ENCODE measurements around the gene ZFP36. TPM values are rescaled to one million over a fixed set of nuclear protein-coding genes. Genes with fewer than 3 reads are reported as not detected.
"Not testable (repeated sequence)": the region's sequence is repeated elsewhere in the genome, so short reads cannot be mapped to it uniquely, and the experiment has no call there.

Gene ZFP36
- total RNA-seq, 1 donor from 2014 or later: 224 TPM

DNA sequence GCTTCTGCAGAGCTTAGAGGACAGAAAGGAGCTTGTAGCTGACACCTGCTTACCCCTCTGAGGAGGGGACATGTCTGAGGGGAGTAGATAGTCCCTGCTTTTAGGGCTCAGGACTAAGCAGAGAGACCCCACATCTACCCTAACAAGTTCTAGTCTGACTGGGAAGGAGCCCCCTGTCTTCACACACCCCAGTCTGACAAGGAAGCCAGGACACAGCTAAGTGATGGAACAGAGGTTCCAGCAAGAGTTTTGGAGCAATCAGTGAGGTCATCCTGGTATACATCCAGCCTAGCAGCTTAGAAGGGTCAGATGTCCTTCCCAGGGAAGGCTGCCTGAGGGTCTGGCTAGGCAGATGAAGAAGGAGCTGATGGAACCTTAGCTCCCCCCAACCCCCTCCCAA is 30.7 kb upstream of the ZFP36 start:
- no peak overlapping the region for H3K27ac ChIP-seq
- intact Hi-C loops (cut with DNase I): no loop called here
- TF ChIP-seq, protein P1, sequence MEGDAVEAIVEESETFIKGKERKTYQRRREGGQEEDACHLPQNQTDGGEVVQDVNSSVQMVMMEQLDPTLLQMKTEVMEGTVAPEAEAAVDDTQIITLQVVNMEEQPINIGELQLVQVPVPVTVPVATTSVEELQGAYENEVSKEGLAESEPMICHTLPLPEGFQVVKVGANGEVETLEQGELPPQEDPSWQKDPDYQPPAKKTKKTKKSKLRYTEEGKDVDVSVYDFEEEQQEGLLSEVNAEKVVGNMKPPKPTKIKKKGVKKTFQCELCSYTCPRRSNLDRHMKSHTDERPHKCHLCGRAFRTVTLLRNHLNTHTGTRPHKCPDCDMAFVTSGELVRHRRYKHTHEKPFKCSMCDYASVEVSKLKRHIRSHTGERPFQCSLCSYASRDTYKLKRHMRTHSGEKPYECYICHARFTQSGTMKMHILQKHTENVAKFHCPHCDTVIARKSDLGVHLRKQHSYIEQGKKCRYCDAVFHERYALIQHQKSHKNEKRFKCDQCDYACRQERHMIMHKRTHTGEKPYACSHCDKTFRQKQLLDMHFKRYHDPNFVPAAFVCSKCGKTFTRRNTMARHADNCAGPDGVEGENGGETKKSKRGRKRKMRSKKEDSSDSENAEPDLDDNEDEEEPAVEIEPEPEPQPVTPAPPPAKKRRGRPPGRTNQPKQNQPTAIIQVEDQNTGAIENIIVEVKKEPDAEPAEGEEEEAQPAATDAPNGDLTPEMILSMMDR (IDR thresholded peaks at IDR 0.05): no peak
- no peak overlapping the region for H3K4me3 ChIP-seq
- H3K9me3 ChIP-seq: no peaks in the 10 kb centered on the region
- H3K36me3 ChIP-seq: peaks cover 80% of the 10 kb centered on the region
- ATAC-seq: no peak
- DNase-seq: peak; percentile 9
- no peaks in the 10 kb centered on the region for H3K27me3 ChIP-seq
- peaks cover 22% of the 10 kb centered on the region for H3K4me1 ChIP-seq

DNA sequence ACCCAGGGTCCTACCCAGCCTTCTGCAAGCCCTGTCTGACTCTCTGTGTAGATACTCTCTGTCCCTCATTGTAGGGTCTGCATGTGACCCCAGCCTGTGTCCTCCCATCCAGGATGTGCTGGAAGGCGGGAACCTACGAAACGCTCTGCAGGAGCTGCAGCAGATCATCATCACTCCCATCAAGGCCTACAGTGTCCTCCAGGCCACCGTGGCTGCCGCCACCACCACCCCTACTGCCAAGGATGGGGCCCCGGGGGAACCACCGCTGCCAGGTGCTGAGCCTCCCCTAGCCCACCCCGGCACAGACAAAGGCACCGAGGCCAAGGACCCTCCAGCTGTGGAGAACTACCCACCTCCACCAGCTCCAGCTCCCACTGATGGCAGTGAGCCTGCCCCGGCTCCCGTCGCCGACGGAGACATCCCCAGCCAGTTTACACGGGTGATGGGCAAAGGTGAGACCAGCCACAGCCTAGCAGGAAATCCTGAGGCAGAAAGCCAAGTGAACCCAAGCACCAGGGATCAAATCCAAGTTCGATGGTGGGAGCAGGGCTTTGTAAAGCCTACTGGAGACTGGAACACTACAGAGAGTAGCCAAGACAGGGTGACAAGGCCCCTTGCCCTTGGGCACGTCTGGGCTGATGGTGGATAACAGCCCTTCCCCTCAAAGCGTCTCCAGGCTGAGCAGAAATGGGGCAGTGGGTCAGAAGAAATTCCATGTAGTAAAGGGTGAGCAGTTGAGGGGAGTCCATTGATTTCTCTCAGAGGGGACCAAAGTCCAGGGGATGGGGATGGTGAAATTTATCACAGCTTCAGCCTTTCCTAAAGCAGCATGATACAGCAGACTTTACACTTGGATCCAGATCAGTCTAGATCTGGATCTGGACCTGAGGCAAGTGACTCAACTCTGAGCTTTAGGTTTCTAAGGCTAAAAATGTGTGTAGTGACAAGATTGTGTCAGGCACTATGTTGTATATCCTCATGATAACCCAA is 29.0 kb upstream of the ZFP36 start:
- TF ChIP-seq, protein P1 (IDR thresholded peaks at IDR 0.05): no peak
- Histone ChIP-seq H3K9me3 (no peaks in the 10 kb centered on the region), H3K27ac (no peak overlapping the region), H3K36me3 (peaks cover 87% of the 10 kb centered on the region), H3K4me1 (peaks cover 9% of the 10 kb centered on the region), H3K4me3 (no peak overlapping the region), H3K27me3 (no peaks in the 10 kb centered on the region)
- DNase-seq (peak; percentile 54), ATAC-seq (no peak)
- intact Hi-C loops (cut with DNase I): no loop called here

DNA sequence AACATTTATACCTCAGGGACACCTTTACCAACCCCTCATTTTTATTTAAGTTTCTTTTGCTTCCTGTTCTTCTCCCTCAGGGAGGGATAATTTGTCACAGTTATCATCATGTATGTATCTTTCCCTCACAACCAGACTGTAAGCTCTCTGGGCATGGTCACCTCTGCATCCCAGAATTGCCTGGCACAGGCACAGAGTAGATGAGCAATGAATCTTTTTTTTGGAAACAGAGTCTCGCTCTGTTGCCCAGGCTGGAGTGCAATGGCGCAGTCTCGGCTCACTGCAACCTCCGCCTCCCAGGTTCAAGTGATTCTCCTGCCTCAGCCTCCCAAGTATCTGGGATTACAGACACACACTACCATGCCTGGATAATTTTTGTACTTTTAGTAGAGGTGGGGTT is 27.3 kb upstream of the ZFP36 start:
- H3K9me3 ChIP-seq; H3K4me3 ChIP-seq; H3K4me1 ChIP-seq; H3K27ac ChIP-seq; H3K27me3 ChIP-seq; ATAC-seq; intact Hi-C loops (cut with DNase I); DNase-seq: not testable (repeated sequence)
- H3K36me3 ChIP-seq: peaks cover 98% of the 10 kb centered on the region

DNA sequence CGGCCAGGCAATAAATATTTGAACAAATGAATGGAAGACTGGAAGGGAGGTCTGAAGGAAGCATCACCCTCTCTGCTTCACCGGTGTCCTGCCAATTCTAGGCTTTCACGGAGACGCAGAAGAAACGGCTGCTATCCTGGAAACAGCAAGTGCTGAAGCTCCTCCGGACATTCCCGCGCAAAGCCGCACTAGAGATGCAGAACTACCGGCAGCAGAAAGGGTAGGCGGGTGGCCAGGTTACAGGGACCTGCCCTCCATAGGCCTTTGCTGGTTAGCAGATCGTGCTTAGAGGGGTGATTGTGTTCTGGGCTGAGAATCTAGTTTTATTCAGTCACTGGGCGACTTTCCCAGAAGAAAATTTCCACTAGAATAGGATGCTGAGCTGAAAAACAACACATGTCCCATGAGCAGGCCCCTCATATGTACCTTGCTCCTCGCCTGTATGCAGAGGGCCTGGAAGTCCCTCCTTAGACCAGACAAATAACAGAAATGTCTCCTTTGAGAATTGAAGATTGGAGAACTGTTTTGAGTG is 26.7 kb upstream of the ZFP36 start:
- no peak for DNase-seq
- ATAC-seq: no peak
- TF ChIP-seq, protein P1 (IDR thresholded peaks at IDR 0.05): no peak
- intact Hi-C loops (cut with DNase I): no loop called here
- Histone ChIP-seq H3K27ac (no peak overlapping the region), H3K36me3 (peaks cover 99% of the 10 kb centered on the region), H3K4me3 (no peak overlapping the region), H3K9me3 (no peaks in the 10 kb centered on the region), H3K27me3 (no peaks in the 10 kb centered on the region), H3K4me1 (no peaks in the 10 kb centered on the region)

DNA sequence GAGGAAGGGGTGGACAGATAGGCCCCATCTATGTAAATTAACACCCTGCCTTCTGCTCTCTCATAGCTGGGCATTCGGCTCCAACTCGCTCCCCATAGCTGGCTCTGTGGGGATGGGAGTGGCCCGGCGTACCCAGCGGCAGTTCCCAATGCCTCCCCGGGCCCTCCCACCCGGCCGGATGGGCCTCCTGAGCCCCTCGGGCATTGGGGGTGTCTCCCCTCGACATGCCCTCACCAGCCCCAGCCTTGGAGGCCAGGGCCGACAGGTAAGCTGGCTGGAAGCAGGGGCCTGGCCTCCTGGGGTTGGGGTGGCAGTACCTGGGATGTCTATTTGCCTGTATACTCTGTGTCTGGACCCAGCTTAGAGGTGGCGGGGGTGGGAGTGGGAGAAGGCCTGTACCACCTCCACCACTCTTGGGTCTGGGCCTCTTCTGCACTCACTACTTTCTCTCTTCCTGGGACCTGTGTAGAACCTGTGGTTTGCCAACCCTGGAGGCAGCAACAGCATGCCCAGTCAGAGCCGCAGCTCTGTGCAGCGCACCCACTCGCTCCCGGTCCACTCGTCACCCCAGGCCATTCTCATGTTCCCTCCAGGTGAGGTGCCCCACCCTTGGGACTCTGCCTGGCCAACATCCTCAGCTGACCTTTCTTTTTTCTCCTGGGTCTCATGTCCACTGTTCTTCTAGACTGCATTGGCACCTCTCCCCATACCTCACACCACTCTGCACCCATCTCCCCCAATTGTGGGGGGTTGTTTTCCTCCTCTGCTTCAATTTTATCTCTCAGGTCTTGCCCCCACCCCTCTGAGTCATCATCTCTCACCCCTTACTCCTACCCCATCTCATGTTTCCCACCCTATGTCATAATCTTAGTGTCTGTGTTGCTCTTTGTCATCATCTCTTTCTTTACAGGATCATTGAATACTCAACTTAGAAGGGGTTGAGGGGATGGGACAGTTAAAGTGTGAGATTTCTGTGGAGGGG is 25.8 kb upstream of the ZFP36 start:
- H3K36me3 ChIP-seq: peaks cover 94% of the 10 kb centered on the region
- H3K4me1 ChIP-seq: no peaks in the 10 kb centered on the region

More for the DNA sequence above, 25.8 kb upstream of the ZFP36 start:
- intact Hi-C loops (cut with DNase I): no loop called here
- H3K9me3 ChIP-seq: no peaks in the 10 kb centered on the region
- H3K4me3 ChIP-seq: no peak overlapping the region
- H3K27me3 ChIP-seq: no peaks in the 10 kb centered on the region
- ATAC-seq (no peak), DNase-seq (no peak)
- TF ChIP-seq, protein P1 (IDR thresholded peaks at IDR 0.05): no peak
- H3K27ac ChIP-seq: no peak overlapping the region

Measured in upper lobe of right lung (tissue), 1 donor.